CD4-positive, alpha-beta T cell treated with Interleukin-12 subunit alpha and Interleukin-12 subunit beta, for 1 hour (primary cell): ENCODE measurements around the gene ZNF346.
"Not testable (repeated sequence)": the region's sequence is repeated elsewhere in the genome, so short reads cannot be mapped to it uniquely, and the experiment has no call there.

Source experiments
- DNase-seq: peaks from one replicate; pipeline ENCODE4 v3.0.0-alpha.2; 2020

Gene ZNF346, protein sequence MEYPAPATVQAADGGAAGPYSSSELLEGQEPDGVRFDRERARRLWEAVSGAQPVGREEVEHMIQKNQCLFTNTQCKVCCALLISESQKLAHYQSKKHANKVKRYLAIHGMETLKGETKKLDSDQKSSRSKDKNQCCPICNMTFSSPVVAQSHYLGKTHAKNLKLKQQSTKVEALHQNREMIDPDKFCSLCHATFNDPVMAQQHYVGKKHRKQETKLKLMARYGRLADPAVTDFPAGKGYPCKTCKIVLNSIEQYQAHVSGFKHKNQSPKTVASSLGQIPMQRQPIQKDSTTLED

DNA sequence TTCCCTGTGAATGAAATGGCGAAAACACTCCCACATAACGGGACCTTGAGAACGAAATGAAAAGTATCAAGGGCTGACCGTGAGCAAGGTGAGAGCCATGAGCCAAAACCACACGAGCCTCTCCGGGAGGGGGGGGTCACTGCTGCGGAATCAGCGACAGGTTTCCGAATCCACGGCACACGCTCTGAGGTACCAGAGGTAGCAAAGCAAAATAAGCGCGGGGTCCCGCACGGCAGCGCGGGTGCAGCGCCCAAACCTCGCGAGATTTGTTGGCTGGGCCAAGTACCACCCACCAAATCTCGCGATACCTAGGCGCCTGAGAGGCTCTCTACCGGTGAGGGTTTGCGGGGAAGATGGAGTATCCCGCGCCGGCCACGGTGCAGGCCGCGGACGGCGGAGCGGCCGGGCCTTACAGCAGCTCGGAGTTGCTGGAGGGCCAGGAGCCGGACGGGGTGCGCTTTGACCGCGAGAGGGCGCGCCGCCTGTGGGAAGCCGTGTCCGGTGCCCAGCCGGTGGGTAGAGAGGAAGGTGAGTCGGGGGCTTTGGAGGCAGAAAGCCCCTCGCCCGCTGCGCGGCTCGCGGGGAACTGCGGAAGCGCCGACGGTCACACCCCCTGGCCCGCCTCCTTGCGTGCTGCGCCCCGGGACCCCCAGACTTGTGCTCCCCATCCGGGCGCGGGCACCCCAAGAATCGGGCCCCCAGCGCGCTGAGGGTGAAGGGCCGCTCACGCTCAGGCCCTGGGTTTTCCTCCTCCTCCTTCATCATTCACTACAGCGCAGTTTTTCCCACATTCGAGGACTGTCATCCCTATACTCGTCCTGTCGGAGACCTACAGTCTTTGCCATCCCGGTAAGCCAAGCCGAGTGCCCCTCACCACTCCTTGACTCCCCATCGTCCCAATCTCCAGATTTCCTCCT, at the start of gene ZNF346:
Gene ZNF346, plus strand, starts transcription at position 311 of the 917 bp plus-strand sequence. Its CDS starts 43 bp downstream, at position 354.
- peak; percentile 95 for DNase-seq

DNA sequence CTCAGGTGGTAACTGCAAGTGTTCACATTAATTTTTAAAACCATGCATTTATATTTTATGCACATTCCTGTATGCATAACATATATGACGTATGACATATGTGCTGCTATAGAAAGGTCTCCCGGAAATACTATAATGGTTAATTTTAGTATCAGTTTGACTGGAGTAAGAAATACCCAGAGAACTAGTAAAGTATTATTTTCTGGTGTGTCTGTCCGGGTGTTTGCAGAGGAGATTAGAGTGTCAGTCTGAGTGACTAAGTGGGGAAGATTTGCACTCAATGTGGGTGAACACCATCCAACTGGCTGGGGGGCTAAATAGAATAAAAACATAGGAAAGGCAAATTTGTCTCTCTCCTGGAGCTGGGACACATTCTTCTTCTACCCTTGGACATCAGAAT, 42.8 kb upstream of the ZNF346 start:
- no peak for DNase-seq

DNA sequence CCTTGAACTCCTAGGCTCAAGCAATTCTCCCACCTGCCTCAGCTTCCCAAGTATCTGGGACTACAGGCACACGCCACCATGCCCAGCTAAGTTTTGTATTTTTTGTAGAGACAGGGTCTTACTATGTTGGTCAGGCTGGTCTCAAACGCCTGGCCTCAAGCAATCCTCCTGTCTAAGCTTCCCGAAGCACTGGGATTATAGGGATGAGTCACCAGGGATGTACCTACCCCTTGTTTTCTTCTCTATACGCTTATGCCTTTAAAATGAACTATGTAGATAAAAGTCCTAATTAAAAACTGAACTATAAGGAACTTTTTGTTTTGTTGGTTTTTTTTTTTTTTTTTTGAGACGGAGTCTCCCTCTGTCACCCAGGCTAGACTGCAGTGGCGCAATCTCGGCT, 41.7 kb upstream of the ZNF346 start:
- no peak for DNase-seq

DNA sequence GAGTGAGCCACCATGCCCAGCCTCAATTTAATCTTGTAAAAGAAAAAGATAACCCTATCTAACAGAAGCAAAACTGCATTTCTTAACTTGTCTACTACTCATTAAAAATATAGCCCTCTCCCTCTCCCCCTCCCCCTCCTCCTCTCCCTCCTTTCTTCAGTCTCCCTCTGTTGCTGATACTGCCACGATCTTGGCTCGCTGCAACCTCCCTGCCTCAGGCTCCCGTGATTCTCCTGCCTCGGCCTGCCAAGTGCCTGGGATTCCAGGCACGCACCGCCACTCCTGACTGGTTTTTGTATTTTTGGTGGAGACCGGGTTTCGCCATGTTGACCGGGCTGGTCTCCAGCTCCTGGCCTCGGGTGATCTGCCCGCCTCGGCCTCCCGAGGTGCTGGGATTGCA, 39.4 kb upstream of the ZNF346 start:
- not testable (repeated sequence) for DNase-seq

DNA sequence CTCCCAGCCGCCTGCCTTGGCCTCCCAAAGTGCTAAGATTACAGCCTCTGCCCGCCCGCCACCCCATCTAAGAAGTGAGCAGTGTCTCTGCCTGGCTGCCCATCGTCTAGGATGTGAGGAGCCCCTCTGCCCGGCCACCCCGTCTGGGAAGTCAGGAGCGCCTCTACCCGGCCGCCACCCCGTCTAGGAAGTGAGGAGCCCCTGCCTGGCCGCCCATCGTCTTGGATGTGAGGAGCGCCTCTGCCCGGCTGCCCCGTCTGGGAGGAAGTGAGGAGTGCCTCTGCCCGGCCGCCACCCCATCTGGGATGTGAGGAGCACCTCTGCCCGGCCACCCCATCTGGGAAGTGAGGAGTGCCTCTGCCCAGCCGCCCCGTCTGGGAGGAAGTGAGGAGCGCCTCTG, 38.9 kb upstream of the ZNF346 start:
- not testable (repeated sequence) for DNase-seq

DNA sequence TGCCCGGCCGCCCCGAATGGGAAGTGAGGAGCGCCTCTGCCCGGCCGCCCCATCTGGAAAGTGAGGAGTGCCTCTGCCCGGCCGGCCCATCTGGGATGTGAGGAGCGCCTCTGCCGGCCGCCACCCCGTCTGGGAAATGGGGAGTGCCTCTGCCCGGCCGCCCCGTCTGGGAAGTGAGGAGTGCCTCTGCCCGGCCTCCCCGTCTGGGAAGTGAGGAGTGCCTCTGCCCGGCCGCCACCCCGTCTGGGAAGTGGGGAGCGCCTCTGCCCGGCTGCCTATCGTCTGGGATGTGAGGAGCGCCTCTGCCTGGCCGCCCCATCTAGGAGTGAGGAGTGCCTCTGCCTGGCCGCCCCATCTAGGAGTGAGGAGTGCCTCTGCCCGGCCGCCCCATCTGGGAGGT, 38.3 kb upstream of the ZNF346 start:
- DNase-seq: not testable (repeated sequence)

DNA sequence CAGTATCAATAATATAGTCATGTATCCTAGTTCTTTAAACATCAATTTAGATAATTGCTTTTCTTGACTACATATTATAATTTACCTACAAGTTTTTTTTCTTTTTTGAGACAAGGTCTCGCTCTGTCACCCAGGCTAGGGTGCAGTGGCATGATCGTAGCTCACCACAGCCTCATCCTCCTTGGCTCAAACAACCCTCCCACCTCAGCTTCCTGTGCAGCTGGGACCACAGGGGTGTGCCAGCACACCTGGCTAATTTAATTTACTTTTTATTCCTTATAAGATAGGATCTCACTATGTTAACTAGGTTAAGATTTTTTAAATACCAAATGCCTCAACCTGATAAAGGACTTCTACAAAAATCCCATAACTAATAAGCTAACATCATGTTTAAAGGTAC, 37.0 kb upstream of the ZNF346 start:
- DNase-seq: peak; percentile 52

DNA sequence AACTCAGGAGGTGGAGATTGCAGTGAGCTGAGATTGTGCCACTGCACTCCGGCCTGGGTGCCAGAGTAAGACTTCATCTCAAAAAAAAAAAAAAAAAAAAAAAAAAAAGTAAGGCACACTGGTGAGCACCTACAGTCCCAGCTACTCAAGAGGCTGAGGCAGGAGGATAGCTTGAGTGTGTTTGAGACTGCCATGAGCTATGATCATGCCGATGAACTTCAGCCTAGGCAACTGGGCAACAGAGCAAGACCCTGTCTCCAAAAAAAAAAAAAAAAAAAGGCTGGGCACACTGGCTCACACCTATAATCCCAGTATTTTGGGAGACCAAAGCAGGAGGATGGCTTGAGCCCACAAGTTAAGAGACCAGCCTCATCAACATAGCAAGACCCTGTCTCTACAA, 36.2 kb upstream of the ZNF346 start:
- DNase-seq: no peak

DNA sequence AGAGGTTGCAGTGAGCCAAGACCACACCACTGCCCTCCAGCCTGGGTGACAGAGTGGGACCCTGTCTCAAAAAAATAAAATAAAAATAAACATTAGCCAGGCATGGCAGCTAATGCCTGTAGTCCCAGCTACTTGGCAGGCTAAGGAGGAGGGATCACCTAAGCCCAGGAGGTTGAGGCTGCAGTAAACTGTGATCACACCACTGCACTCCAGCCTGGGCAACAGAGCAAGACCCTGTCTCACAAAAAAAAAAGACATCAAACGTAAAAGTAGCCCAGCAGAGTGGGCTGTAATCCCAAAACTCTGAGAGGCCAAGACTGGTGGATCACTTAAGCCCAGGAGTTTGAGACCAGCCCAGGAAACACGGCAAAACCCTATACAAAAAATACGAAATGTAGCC, 34.9 kb upstream of the ZNF346 start:
- DNase-seq: no peak

DNA sequence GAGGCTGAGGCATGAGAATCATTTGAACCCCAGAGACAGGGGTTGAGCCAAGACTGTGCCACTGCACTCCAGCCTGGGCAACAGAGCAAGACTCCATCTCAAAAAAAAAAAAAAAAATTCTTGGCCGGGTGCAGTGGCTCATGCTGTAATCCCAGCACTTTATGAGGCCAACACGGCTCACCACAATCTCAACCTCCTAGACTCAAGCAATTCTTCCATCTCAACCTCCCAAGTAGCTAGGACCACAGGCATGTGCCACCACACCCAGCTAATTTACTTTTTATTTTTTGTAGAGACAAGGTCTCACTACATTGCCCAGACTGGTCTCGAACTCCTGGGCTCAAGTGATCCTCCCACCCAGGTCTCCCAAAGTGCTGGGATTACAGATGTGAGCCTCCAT, 29.4 kb upstream of the ZNF346 start:
- DNase-seq: not testable (repeated sequence)

DNA sequence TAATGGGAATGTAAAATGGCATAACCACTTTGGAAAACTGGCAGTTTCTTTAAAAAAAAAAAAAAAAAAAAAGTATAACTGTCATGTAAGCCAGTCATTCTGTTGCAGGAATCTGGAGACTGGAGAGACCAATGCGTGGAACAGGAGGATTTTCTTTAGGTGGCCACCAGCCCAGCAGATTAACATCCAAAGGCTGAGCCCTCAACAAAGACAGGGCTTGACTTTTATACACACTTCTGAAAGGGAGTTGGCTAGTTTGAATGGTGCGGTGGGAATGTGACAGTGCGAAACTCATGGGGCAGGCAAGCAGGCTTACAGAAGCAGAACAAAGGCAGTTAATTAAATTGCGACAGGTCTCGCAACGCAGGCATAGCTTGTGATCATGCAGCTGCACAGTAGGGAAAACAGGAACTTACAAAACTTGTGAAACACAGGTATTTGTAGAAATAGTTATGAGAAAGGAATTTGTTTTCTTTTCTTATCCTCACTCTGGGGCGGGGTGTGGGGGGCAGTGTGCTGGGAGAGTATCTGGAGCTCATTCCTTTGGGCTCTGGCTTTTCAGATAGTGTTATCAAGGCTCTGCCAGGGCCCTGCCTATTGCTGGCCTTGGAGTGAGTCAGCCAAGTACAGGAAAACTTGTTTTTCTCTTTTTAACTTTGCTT, 27.9 kb upstream of the ZNF346 start:
- DNase-seq: no peak

DNA sequence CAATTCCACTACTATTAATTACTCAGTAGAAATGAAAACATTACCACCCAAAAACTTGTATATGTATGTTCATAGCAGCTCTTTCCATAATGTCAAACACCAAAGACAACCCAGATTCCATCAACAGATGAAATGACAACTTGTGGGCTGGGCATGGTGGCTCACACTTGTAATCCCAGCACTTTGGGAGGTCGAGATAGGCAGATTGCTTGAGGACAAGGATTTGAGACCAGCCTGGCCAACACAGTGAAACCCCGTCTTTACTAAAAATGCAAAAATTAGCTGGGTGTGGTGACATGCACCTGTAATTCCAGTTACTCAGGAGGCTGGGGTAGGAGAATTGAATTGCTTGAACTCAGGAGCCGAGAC, 27.4 kb upstream of the ZNF346 start:
- no peak for DNase-seq

DNA sequence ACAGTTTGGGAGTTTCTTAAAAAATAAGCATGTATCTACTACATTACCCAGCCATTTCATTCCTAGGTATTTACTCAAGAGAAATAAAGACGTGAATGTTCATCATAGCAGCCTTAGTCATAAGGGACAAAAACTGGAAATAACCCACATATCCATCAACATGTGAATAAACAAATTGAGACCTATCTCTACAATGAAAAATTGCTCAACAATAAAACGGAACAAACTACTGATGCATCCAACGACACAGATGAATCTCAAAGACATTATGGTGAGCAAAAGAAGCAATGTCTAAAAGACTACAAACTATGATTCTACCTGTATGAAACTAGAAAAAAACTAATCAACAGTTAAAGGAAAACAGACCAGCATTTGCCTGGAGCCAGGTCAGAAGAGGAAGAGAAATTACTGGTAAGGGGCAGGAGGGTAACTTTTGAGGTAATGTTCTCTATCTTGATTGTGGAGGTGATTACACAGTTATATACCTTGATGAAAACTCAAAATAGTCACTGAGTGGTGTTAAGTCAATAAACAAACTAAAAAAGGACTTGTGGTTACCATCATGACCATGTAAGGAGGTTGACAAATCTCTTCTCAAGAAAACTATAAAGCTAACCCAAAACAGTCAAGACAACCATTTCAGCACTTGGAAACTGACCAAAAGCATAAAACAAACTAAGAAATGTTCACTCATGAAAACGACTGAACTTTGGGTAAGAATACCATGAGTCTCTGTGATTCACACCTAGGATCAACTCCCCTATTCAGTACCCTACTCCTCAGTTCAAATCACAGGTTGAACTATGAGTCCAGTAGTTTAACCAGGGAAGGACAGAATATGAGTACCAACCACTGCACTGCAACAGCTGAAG, 26.4 kb upstream of the ZNF346 start:
- no peak for DNase-seq

DNA sequence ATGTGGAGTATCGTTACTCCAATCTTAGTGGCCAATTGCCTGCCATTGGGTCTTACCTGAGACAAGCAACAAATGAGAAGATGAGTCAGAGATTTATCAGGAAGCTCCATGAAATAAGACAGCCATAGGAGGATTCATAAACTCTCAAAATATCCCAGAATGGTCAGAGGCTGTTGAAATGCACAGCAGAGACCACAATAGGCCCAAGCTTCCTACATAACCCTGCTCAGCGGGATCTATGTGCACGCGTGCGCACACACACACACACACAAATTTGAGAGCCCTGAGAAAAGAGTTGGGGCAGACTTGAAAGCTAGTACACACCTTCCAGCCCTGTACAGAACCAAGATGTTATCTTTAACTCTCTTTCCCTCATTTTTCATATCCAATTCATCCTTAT, 25.7 kb upstream of the ZNF346 start:
- no peak for DNase-seq

DNA sequence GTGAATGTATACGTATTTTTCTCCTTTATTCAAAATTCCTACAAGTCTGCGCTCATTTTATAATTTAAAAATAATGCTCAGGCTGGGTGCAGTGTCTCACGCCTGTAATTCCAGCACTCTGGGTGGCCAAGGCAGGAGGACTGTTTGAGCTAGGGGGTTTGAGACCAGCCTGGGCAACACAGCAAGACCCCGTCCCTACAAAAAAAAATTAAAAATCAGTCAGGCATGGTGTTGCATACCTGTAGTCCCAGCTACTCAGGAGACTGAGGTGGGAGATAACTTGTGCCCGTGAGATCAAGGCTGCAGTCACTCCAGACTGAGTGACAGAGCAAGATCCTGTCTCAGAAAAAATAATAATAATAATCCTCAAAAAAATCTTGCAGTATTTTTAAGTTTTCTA, 23.7 kb upstream of the ZNF346 start:
- no peak for DNase-seq

DNA sequence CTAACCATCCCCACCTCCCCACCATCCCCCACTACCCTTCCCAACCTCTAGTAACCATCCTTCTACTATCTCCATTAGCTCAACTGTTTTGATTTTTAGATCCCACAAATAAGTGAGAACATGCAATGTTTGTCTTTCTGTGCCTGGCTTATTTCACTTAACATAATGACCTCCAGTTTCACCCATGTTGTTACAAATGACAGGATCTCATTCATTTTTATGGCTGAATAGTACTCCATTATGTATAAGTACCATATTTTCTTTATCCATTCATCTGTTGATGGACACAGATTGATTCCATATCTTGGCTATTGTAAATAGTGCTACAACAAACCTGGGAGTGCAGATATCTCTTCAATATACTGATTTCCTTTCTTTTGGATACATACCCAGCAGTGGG, 23.0 kb upstream of the ZNF346 start:
- DNase-seq: not testable (repeated sequence)

DNA sequence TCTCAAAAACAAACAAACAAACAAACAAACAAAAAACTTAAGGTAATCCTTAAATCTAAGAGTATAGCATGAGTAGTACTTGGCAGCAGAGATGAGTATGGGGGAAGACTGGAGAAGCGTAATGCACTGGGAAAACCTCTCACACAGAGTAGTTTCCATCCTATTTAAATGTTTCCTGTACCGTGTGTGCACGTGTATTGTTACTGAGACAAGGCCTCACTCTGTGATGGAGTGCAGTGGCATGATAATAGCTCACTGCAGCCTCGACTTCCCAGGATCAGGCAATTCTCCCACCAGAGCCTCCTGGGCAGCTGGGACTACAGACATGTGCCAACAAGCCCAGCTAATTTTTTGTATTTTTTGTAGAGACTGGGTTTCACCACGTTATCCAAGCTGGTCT, 18.8 kb upstream of the ZNF346 start:
- no peak for DNase-seq

DNA sequence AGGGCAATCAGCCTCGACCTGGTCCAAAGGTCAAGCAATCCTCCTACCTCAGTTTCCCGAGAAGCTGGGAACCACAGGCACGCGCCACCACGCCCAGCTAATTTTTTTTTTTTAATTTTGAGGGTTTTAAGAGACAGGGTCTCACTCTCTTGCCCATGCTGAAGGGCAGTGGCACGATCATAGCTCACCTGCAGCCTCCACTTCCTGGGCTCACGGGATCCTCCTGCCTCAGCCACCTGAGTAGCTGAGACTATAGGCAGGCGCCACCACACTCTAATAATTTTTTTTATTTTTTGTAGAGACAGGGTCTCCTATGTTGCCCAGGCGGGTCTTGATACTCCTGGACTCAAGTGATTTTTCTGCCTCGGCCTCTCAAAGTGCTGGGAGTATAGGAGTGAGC, 17.5 kb upstream of the ZNF346 start:
- DNase-seq: no peak

DNA sequence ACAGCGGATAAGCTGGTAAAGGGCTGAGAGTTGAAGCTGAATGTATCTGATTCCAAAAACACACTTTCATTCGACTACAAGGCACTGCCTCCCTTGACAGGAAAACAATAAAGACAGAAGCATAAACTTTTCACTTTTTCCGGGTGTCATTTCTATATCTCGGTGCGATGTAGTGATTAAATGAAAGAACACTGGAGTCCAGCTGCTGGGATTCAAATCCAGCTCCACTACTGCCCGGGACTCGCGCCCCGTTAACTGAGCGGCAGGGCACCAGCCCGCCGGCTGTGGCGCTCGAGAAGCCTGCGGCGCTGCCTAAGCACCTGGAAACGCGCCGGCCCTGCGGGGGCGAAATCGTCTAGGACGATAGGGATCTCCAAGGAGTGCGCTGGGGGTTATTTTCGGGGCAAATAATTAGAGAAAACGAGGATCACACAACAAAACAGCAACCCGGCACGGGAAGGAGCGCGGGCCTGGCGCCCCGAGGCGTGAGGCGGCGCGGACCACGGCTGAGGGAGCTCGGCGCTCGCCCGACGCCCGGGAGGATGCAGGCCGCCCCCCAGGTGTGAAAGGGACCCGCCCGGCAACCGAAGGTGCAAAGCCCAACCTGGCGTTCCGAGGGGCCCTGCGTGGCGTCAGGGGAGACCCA, 16.8 kb upstream of the ZNF346 start:
- peak; percentile 66 for DNase-seq

DNA sequence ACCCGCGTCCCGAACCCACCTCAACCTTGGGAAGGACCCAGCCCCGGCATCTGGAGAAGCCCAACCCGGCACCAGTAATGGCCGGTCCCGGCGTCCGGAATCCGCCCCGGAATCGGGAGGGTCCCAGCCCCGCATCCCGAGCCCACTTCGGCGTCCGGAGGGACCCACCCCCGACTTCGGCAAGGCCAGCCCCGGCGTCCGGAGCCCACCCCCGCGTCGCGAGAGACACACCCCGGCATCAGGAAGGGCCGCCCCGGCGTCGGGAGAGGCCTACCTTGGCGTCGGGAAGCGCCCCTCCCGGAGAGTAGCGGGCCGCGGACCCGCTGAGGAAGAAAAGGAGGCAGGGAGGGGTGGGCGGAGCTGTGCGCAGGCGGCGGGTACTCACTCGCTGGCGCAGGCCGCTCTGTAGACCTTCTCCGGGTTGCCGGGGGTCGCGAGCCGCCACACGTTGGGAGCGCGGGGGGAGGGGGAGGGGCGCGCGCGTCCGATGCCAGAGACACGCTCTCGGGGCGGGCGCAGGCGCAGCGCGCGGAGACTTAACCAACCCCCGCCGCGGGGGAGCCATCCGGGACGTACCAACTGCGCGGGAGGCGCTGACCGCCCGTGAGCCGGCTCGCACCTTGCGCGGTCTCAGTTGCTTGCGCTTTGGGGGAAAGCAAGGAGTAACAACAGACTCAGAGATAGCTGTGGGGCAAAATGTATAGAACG, 16.1 kb upstream of the ZNF346 start, which contains the start of gene UIMC1:
Gene UIMC1, minus strand, starts transcription at position 515 of the 708 bp plus-strand sequence. CDS start 24,164 bp downstream, outside the sequence.
- peak; percentile 95 for DNase-seq

DNA sequence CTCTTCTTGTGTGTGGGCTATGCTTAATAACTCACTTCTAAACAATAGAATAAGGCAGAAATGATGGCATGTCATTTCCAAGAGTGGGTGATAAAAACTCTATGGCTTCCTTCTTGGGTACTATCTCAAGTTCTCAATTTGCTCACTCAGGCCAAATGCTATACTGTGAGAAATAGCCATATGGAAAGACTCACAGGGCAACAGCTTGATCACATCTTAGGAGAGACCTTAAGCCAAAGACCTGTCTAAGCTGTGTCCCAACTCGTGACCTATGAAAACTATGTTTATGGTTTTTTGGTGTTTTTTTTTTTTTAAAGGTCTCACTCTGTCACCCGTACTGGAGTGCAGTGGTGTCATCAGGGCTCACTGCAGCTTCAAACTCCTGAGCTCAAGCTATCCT, 13.8 kb upstream of the ZNF346 start:
- DNase-seq: no peak
